ENCODE data around the gene EPAS1.

Gene EPAS1

GRCh38 chr2:46297546-46298271, 502 bp downstream of the EPAS1 start:
- TF ChIP-seq CTCF (IDR thresholded peaks at IDR 0.05; ENCODE audit: low read depth, low read length): no peak
- H3K4me3 ChIP-seq (ENCODE audit: low read depth, low read length): peak overlapping the region; percentile 50
- no peak for DNase-seq (ENCODE audit: low read depth, low spot score)
- in situ Hi-C loops (cut with HindIII; ENCODE audit: low sequenced_read_pairs): no loop called here

GRCh38 chr2:46298272-46298521, 990 bp downstream of the EPAS1 start:
- no peak for DNase-seq (ENCODE audit: low read depth, low spot score)
- peak overlapping the region; percentile 50 for H3K4me3 ChIP-seq (ENCODE audit: low read depth, low read length)

GRCh38 chr2:46298522-46299353, 1.5 kb downstream of the EPAS1 start:
- in situ Hi-C loops (cut with HindIII; ENCODE audit: low sequenced_read_pairs): no loop called here
- peak; percentile 39 for TF ChIP-seq CTCF (IDR thresholded peaks at IDR 0.05; ENCODE audit: low read depth, low read length)
- H3K4me3 ChIP-seq (ENCODE audit: low read depth, low read length): peak overlapping the region; percentile 50
- DNase-seq (ENCODE audit: low read depth, low spot score): peak; percentile 31

More at GRCh38 chr2:46298272-46298521, 990 bp downstream of the EPAS1 start:
- in situ Hi-C loops (cut with HindIII; ENCODE audit: low sequenced_read_pairs): no loop called here
- no peak for TF ChIP-seq CTCF (IDR thresholded peaks at IDR 0.05; ENCODE audit: low read depth, low read length)

- in situ Hi-C loops (cut with HindIII; ENCODE audit: low sequenced_read_pairs): no loop called here
- peak; percentile 4 for TF ChIP-seq CTCF (IDR thresholded peaks at IDR 0.05; ENCODE audit: low read depth, low read length)
- peak overlapping the region; percentile 50 for H3K4me3 ChIP-seq (ENCODE audit: low read depth, low read length)
- peak; percentile 43 for DNase-seq (ENCODE audit: low read depth, low spot score)
Measured at GRCh38 chr2:46299365-46300263, 2.4 kb downstream of the EPAS1 start.

GRCh38 chr2:46300406-46300832, 3.2 kb downstream of the EPAS1 start:
- no peak for DNase-seq (ENCODE audit: low read depth, low spot score)
- no peak overlapping the region for H3K4me3 ChIP-seq (ENCODE audit: low read depth, low read length)
- no peak for TF ChIP-seq CTCF (IDR thresholded peaks at IDR 0.05; ENCODE audit: low read depth, low read length)
- in situ Hi-C loops (cut with HindIII; ENCODE audit: low sequenced_read_pairs): no loop called here

- no peak for DNase-seq (ENCODE audit: low read depth, low spot score)
- no peak overlapping the region for H3K4me3 ChIP-seq (ENCODE audit: low read depth, low read length)
- in situ Hi-C loops (cut with HindIII; ENCODE audit: low sequenced_read_pairs): no loop called here
- no peak for TF ChIP-seq CTCF (IDR thresholded peaks at IDR 0.05; ENCODE audit: low read depth, low read length)
Measured at GRCh38 chr2:46302005-46302695, 4.9 kb downstream of the EPAS1 start.
